NCI-H345 treated with DMSO at 0.1 percent for 48 hours (cell line): ENCODE data around the gene CNIH3.
A peak's percentile ranks its signal among the peaks of the same experiment; 100 is the strongest.
"Not testable (repeated sequence)": the region's sequence is repeated elsewhere in the genome, so short reads cannot be mapped to it uniquely, and the experiment has no call there.

Source experiments
- DNase-seq: peaks from one replicate; lab custom pipeline; 2025; ENCODE audit not compliant: unreplicated experiment; lab: John Stamatoyannopoulos, UW

CNIH3 gene

DNA sequence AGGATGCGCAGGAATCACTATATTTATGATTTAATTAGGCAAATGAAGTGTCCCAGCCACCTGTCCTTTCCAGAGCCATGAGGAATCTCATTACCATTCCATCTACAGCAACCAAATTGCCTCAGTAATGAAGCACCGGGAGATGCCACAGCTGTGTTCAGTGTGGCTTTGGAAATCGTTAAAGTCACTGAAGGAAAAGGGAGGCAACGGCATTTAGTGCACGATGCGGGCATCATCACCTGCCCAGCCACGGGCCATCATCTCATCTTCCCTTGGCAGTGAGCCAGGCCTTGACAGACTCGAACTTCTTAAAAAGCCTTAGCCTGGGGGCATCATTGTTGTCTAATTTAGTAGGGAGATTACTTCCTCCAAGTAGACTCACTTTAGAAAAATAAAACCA is 67.8 kb downstream of the CNIH3 start:
- DNase-seq: no peak

GRCh38 chr1:224684979-224685425 is 68.9 kb downstream of the CNIH3 start:
- no peak for DNase-seq

DNA sequence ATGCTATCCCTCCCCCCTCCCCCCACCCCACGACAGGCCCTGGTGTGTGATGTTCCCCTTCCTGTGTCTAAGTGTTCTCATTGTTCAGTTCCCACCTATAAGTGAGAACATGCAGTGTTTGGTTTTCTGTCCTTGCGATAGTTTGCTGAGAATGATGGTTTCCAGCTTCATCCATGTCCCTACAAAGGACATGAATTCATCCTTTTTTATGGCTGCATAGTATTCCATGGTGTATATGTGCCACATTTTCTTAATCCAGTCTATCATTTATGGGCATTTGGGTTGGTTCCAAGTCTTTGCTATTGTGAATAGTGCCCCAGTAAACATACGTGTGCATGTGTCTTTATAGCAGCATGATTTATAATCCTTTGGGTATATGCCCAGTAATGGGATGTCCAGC is 70.0 kb downstream of the CNIH3 start:
- not testable (repeated sequence) for DNase-seq

DNA sequence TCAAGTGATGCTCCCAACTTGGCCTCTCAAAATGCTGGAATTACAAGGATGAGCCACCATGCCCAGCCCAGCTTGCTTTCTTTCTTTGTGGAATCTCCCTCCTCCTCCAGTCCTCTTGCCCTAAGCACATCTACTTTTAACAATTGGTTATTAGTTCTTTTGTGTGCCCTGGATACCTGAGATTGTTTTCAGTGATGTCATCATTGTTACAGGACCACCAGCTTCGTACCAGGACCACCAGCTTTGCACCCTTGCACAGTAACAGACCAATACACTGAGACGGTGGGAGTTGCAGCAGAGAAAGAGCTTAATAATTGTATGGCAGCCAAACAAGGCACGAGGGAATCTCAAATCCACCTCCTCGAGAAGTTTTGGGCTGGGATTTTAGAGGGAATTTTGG is 71.3 kb downstream of the CNIH3 start:
- DNase-seq: no peak

DNA sequence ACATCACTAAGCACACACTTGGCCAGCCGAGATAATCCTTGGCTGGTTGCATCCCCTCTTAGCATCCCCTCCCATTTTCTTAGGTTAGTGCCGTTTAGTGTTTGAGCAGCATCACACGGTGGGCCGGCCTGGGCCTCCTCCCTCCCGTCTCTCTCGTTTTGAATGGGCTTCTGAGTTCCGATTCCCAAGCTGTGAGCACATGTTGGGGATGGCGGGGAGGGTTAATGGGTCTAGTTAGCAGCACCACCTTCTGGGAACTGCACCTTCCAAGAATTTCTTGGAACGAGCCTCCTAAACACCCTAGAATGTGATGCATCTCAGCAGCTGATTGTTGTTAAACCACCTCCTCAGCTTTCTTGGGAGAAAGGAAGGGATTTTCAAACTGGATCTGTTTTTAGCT is 73.3 kb downstream of the CNIH3 start:
- DNase-seq: no peak

- DNase-seq: no peak
Observed at GRCh38 chr1:224690576-224690975, 74.5 kb downstream of the CNIH3 start.

DNA sequence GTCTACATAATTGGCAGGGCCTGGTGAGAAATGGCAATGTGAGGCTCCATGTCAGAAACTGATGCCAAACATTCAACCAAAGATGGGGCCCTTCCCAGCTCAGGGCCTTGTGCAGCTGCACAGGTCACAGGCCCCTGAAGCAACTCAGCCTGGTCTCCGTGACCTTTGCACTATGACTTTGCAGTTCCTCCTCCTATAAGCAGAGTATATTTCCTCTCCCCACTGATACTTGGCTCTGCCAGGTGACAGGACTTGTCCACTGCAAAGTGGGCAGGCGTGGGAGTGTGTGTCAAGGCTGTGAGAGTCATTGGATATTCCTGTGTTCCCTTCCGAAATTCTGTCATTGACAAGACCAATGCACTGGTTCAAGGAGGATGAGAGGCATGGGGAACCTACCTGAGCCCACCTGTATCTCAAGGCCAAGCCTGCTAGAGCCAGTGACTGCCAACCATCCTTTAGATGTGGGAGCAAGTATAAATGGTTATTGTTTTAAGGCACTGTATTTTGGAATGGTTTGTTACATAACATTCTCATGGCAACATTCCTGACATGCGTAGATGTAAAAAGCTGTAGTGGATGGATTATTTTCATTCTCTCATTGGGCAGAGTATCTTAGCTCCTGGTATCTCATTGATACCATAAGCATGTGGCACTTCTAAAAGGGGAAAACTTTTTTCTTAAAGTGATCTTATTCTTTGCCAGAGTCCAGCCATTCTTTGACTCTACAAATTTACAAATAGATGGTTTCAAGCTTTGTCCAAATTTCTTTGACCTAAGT is 75.2 kb downstream of the CNIH3 start:
- DNase-seq: no peak

DNA sequence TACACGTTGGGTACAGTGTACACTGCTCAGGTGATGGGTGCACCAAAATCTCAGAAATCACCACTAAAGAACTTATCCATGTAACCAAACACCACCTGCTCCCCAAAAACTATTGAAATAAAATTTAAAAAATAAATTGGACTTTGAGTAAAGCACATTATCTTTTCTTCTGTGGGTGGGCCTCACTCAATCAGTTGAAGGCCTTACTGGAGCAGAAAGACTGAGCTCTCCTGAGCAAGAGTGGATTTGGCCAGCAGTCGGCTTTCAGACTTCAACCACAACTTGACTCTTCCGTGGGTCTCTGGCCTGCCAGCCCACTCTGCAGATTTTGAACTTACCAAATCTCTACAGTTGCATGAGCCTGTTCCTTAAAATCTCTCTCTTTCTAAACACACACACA is 78.9 kb downstream of the CNIH3 start:
- no peak for DNase-seq

- no peak for DNase-seq
Observed at GRCh38 chr1:224696021-224696420, 79.9 kb downstream of the CNIH3 start.

- peak; percentile 63 for DNase-seq
Observed at GRCh38 chr1:224696891-224697765, 81.0 kb downstream of the CNIH3 start.

- no peak for DNase-seq
Observed at GRCh38 chr1:224698015-224698451, 81.9 kb downstream of the CNIH3 start.

- no peak for DNase-seq
Observed at GRCh38 chr1:224700918-224701531, 84.9 kb downstream of the CNIH3 start.

GRCh38 chr1:224703702-224704101 is 87.6 kb downstream of the CNIH3 start:
- no peak for DNase-seq

- DNase-seq: no peak
Observed at GRCh38 chr1:224704107-224704735, 88.1 kb downstream of the CNIH3 start.

DNA sequence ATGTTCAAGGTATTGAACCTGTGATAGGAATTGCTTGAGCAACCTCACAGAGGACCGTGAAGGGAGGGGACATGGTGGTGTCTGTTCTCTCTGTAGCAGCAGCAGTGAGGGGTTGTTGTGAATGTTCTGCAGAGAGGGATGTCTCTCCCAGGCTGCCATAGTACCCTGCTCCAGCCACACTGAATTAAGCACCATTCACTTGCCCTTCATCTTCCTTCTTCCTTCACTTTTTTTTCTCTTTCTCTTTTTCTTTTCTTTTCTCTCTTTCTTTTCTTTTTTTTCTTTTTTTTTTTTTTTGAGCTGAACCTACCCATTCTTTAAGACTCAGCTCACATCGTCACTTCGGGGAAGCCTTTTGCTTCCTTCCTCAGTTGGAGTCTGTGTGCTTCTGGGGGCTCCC is 89.5 kb downstream of the CNIH3 start:
- DNase-seq: no peak

DNA sequence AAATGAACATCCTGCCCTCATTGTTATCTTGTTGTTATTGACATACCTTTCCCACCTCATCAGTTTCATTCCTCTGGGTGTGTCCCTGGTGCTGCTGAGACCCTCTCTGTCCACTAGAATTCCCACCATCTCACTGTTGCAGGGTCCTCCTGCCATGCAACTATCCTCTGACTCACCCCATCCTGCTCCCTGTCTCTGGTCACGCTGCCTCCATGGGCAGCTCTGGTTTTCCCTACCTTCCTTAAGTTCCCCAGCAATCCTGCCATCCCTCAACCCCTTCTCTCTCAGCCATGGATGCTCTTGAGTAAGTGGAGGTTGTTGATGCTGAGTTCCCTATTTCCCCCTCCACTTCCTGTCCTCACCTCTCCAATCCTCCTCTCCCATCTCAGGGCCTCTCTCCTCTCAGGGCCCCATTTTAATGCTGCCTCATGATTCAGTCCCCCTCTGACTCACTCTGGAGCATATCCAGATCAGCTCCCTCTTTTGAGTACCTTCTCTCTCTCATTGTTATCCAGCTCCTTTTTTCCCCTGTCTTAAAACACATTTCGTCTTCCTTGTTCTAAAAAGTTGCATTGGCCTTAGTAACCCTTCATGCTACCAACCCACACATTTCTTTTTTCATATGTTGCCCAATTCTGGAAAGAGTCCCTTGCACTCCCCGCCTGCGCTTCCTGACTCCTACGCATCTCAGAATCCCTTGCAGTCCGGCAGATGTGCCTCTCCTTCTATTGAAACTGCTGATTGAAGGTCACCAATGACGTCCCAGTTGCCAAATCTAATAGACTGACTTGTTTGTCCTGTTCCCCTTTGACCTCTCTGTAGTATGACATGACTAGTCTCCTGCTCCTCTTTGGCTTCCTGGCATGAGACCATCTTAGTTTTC is 92.0 kb downstream of the CNIH3 start:
- no peak for DNase-seq

- no peak for DNase-seq
Observed at GRCh38 chr1:224710196-224710595, 94.1 kb downstream of the CNIH3 start.

DNA sequence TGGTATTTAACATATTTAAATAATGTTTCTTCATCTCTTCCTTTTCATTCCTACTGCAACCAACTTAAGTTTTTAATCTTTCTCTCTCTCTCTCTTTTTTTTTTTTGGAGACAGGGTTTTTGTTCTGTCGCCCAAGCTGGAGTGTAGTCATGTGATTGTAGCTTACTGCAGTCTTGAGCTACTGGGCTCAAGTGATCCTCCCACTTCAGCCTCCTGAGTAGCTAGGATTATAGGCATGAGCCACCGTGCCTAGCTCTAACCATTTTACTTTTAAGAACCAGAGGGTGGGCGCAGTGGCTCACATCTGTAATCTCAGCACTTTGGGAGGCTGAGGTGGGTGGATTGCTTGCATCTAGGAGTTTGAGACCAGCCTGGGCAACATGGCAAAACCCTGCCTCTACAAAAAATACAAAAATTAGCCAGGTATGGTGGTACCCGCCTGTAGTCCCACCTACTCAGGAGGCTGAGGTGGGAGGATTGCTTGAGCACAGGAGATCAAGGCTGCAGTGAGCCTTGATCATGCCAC is 95.2 kb downstream of the CNIH3 start:
- DNase-seq: not testable (repeated sequence)

- no peak for DNase-seq
Observed at GRCh38 chr1:224711876-224712275, 95.8 kb downstream of the CNIH3 start.

- no peak for DNase-seq
Observed at GRCh38 chr1:224713228-224713627, 97.1 kb downstream of the CNIH3 start.
